HCT116 (cell line): ENCODE measurements around the gene PHKA2. TPM values are rescaled to one million over a fixed set of nuclear protein-coding genes. Genes with fewer than 3 reads are reported as not detected.

Experiments used
- ATAC-seq: fragments of 200-7000 bp; cut with Tn5 transposase; 2 replicates; pipeline ENCODE4 v1.9.1; 2020; ENCODE audit warnings: mild to moderate bottlenecking, moderate library complexity
- BruUV-seq: library from RNA; stranded (reverse); fragments of 400-500 nt; replicated peaks from 2 replicates; lab custom pipeline; 2021; lab: Mats Ljungman, UMichigan
- CTCF ChIA-PET: fragments of 300-600 bp; sonication (Branson Sonifier 250); formaldehyde crosslinking; loops from one replicate; lab custom pipeline; 2021; ENCODE audit warnings: antibody characterized with exemption; lab: Charles Lee
- POLR2A ChIA-PET: fragments of 300-600, 350-600 bp; sonication (Branson Sonifier 250); formaldehyde crosslinking; loops from one replicate; lab custom pipeline; 2021; ENCODE audit warnings: antibody characterized with exemption; lab: Charles Lee
- RAD21 ChIA-PET, 2 experiments: fragments of 300-600 bp; sonication (Branson Sonifier 250); formaldehyde crosslinking; loops; one replicate each; lab custom pipeline; 2023; ENCODE audit warnings: low total read pairs in 2 of 2; ENCODE audit not compliant: uncharacterized antibody in 2 of 2, unreplicated experiment in 2 of 2, low non-redundant PET in 1 of 2; lab: Charles Lee
- DNase-seq: peaks from one replicate; pipeline ENCODE4 v3.0.0-alpha.2; 2010; ENCODE audit warnings: low read depth, low spot score
- H2AFZ ChIP-seq: fragments of 200-600 bp; shearing (Covaris generic), sonication (generic); 2 replicates; pipeline ENCODE4 v1.6.1; 2017; ENCODE audit warnings: low read depth, mixed run types, mixed read lengths, antibody characterized with exemption, low read length; ENCODE audit not compliant: poor library complexity, severe bottlenecking
- H3K27ac ChIP-seq: 2 replicates; pipeline ENCODE4 v1.5.1; 2012; ENCODE audit warnings: low read depth, low read length
- H3K27me3 ChIP-seq: fragments of 200-600 bp; sonication (generic); 2 replicates; pipeline ENCODE4 v1.6.1; 2016; ENCODE audit warnings: mixed run types, low read length, mixed read lengths; ENCODE audit not compliant: insufficient read depth
- H3K36me3 ChIP-seq, 2 experiments: fragments of 200-500 bp in 1 of 2; fragments of 200-600 bp in 1 of 2; sonication (Bioruptor generic) in 1 of 2; sonication (generic) in 1 of 2; 2 replicates each; pipeline versions ENCODE4 v1.5.1 to v1.6.1; 2014 to 2016; ENCODE audit warnings: low read length in 2 of 2, inconsistent platforms in 1 of 2, mixed read lengths in 1 of 2, mixed run types in 1 of 2; ENCODE audit not compliant: insufficient read depth in 2 of 2, control insufficient read depth in 1 of 2
- H3K4me1 ChIP-seq, 2 experiments: fragments of 200-600 bp in 1 of 2; sonication (generic) in 1 of 2; 2 replicates each; pipeline versions ENCODE4 v1.5.1 to v1.6.1; 2012 to 2017; ENCODE audit warnings: low read length in 2 of 2, inconsistent platforms in 1 of 2, mild to moderate bottlenecking in 1 of 2, mixed read lengths in 1 of 2, mixed run types in 1 of 2, moderate library complexity in 1 of 2; ENCODE audit not compliant: insufficient read depth in 2 of 2, control insufficient read depth in 1 of 2
- H3K4me2 ChIP-seq: fragments of 200-600 bp; sonication (generic); 2 replicates; pipeline ENCODE4 v1.6.1; 2017; ENCODE audit warnings: mixed run types, low read length, mixed read lengths
- H3K4me3 ChIP-seq, 2 experiments: fragments of 200-600 bp in 1 of 2; sonication (generic) in 1 of 2; replicated peaks in 1 of 2; 2 replicates each; pipeline ENCODE4 v1.5.1; 2011 to 2016; ENCODE audit warnings: low read length in 2 of 2, control low read depth in 1 of 2, low read depth in 1 of 2, mild to moderate bottlenecking in 1 of 2, mixed read lengths in 1 of 2, mixed run types in 1 of 2
- H3K79me2 ChIP-seq: fragments of 200-600 bp; sonication (generic); 2 replicates; pipeline ENCODE4 v1.6.1; 2017; ENCODE audit warnings: mild to moderate bottlenecking, mixed run types, low read length, moderate library complexity, mixed read lengths; ENCODE audit not compliant: insufficient read depth
- H3K9ac ChIP-seq: fragments of 200-600 bp; sonication (generic); 2 replicates; pipeline ENCODE4 v1.6.1; 2016; ENCODE audit warnings: low read length, mixed read lengths
- H3K9me2 ChIP-seq: fragments of 200-600 bp; sonication (generic), shearing (Covaris generic); 2 replicates; pipeline ENCODE4 v1.6.1; 2017; ENCODE audit warnings: mixed run types, mild to moderate bottlenecking, moderate library complexity; ENCODE audit not compliant: insufficient read depth
- H3K9me3 ChIP-seq, 2 experiments: fragments of 200-500 bp in 1 of 2; fragments of 200-600 bp in 1 of 2; sonication (Bioruptor generic) in 1 of 2; sonication (generic) in 1 of 2; 2 replicates each; pipeline ENCODE4 v1.6.1; 2014 to 2017; ENCODE audit warnings: low read length in 2 of 2, mixed read lengths in 2 of 2, inconsistent platforms in 1 of 2, low read depth in 1 of 2, mild to moderate bottlenecking in 1 of 2, mixed run types in 1 of 2, moderate library complexity in 1 of 2; ENCODE audit not compliant: control insufficient read depth in 1 of 2, insufficient read depth in 1 of 2
- H4K20me1 ChIP-seq: fragments of 200-600 bp; sonication (generic), shearing (Covaris generic); 2 replicates; pipeline ENCODE4 v1.6.1; 2017; ENCODE audit warnings: mixed run types, mild to moderate bottlenecking, moderate library complexity; ENCODE audit not compliant: insufficient read depth
- EGR1 ChIP-seq: IDR thresholded peaks from 2 replicates; pipeline ENCODE4 v1.6.1; 2012; ENCODE audit warnings: low read depth
- JUND ChIP-seq: IDR thresholded peaks from 2 replicates; pipeline ENCODE4 v1.6.1; 2012
- RAD21 ChIP-seq: IDR thresholded peaks from 2 replicates; pipeline ENCODE4 v1.6.1; 2012; ENCODE audit warnings: low read depth, mild to moderate bottlenecking
- intact Hi-C: fragments of 100-400 bp; cut with micrococcal nuclease; formaldehyde crosslinking; loops from 2 replicates; pipeline ENCODE4 v1.10.0; 2022
- total RNA-seq: library from RNA; stranded (reverse); gene quantifications from one replicate; pipeline ENCODE4 v1.2.1, GENCODE V29; 2021; ENCODE audit not compliant: unreplicated experiment
- TF ChIP-seq, protein P1 (sequence below): IDR thresholded peaks from 2 replicates; pipeline ENCODE4 v1.6.1; 2012; ENCODE audit warnings: low read depth
- TF ChIP-seq, protein P2 (sequence below), 3 experiments: fragments of 200-600 bp in 1 of 3; sonication (generic) in 1 of 3; IDR thresholded peaks in 2 of 3; conservative IDR thresholded peaks in 1 of 3; 2 replicates each; pipeline ENCODE4 v1.5.1; 2012 to 2017; ENCODE audit warnings: low read depth in 2 of 3, low read length in 2 of 3, antibody characterized with exemption in 1 of 3, borderline replicate concordance in 1 of 3, control low read depth in 1 of 3, mild to moderate bottlenecking in 1 of 3, mixed read lengths in 1 of 3, mixed run types in 1 of 3, moderate library complexity in 1 of 3; ENCODE audit not compliant: insufficient read depth in 1 of 3

PHKA2 gene
- total RNA-seq, 1 experiment from 2014 or later, result 23.8 TPM

DNA sequence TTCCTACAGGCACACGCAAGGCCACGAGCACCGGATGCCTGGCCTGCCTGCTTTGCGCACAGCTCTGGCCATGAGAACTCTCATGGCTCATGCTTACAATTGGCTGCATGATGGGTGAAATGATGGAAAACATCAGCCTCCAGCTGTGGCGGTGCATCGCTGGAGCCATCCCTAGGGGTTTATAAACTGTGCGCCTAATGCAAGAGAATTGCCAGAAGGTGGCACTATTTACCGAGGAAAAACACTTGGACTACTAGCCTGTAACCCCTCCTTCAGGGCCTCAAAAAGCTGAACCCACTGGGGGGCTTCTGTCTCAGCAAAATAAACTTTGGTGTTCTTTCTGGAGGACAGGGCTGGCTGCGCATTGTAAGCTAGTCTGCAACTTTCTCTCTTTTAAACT lies 51.9 kb downstream of the PHKA2 start:
- H3K4me2 ChIP-seq, result no peak overlapping the region
- no peak overlapping the region for H2AFZ ChIP-seq
- CTCF ChIA-PET, result no interaction called here
- TF ChIP-seq, protein P1, sequence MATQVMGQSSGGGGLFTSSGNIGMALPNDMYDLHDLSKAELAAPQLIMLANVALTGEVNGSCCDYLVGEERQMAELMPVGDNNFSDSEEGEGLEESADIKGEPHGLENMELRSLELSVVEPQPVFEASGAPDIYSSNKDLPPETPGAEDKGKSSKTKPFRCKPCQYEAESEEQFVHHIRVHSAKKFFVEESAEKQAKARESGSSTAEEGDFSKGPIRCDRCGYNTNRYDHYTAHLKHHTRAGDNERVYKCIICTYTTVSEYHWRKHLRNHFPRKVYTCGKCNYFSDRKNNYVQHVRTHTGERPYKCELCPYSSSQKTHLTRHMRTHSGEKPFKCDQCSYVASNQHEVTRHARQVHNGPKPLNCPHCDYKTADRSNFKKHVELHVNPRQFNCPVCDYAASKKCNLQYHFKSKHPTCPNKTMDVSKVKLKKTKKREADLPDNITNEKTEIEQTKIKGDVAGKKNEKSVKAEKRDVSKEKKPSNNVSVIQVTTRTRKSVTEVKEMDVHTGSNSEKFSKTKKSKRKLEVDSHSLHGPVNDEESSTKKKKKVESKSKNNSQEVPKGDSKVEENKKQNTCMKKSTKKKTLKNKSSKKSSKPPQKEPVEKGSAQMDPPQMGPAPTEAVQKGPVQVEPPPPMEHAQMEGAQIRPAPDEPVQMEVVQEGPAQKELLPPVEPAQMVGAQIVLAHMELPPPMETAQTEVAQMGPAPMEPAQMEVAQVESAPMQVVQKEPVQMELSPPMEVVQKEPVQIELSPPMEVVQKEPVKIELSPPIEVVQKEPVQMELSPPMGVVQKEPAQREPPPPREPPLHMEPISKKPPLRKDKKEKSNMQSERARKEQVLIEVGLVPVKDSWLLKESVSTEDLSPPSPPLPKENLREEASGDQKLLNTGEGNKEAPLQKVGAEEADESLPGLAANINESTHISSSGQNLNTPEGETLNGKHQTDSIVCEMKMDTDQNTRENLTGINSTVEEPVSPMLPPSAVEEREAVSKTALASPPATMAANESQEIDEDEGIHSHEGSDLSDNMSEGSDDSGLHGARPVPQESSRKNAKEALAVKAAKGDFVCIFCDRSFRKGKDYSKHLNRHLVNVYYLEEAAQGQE, result no peak
- TF ChIP-seq, protein P2, sequence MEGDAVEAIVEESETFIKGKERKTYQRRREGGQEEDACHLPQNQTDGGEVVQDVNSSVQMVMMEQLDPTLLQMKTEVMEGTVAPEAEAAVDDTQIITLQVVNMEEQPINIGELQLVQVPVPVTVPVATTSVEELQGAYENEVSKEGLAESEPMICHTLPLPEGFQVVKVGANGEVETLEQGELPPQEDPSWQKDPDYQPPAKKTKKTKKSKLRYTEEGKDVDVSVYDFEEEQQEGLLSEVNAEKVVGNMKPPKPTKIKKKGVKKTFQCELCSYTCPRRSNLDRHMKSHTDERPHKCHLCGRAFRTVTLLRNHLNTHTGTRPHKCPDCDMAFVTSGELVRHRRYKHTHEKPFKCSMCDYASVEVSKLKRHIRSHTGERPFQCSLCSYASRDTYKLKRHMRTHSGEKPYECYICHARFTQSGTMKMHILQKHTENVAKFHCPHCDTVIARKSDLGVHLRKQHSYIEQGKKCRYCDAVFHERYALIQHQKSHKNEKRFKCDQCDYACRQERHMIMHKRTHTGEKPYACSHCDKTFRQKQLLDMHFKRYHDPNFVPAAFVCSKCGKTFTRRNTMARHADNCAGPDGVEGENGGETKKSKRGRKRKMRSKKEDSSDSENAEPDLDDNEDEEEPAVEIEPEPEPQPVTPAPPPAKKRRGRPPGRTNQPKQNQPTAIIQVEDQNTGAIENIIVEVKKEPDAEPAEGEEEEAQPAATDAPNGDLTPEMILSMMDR (IDR thresholded peaks at IDR 0.05 in 2 of 3, conservative IDR thresholded peaks at IDR 0.05 in 1 of 3; ENCODE audit: borderline replicate concordance in 1 of 3, insufficient read depth in 1 of 3, low read depth in 2 of 3, low read length in 2 of 3), result peak in 2 of 3 experiments; percentile 42 to 46; a peak in 3 of 6 replicates
- TF ChIP-seq EGR1 (no peak), JUND (no peak), RAD21 (peak; percentile 61)
- no peaks in the 10 kb centered on the region for H3K79me2 ChIP-seq
- POLR2A ChIA-PET, result no interaction called here
- intact Hi-C loops, result loop anchor here (1.0 to 10.0 kb wide), 2 partner anchors 73 to 402 kb away; no protein-coding TSS in a partner anchor
- H3K27me3 ChIP-seq, result no peaks in the 10 kb centered on the region
- RAD21 ChIA-PET, result interaction anchor here in 1 of 2 experiments (0.5 kb wide), 1 partner anchor 402 kb away, joined by 9 read pairs; no protein-coding TSS in a partner anchor
- BruUV-seq, result no TSS peak
- no peaks in the 10 kb centered on the region for H3K9me3 ChIP-seq
- no peak overlapping the region for H3K4me3 ChIP-seq
- H3K4me1 ChIP-seq, result no peaks in the 10 kb centered on the region
- peak; percentile 62 for ATAC-seq
- H3K36me3 ChIP-seq, result no peaks in the 10 kb centered on the region
- DNase-seq, result no peak
- H3K9me2 ChIP-seq, result no peaks in the 10 kb centered on the region
- H3K27ac ChIP-seq, result no peak overlapping the region
- H3K9ac ChIP-seq, result no peak overlapping the region
- H4K20me1 ChIP-seq, result no peaks in the 10 kb centered on the region
